GM10266 (cell line): ENCODE results near the gene XIRP2.

Source experiments
- DNase-seq: peaks from one replicate; pipeline ENCODE4 v3.0.0; 2012; ENCODE audit errors: extremely low spot score
- CTCF ChIP-seq: IDR thresholded peaks from 2 replicates; pipeline ENCODE4 v1.5.1; 2012; ENCODE audit warnings: mild to moderate bottlenecking, low read depth; ENCODE audit not compliant: control insufficient read depth, insufficient read depth; ENCODE audit errors: missing control alignments

Gene XIRP2

GRCh38 chr2:166900700-166901099, 12.4 kb downstream of the XIRP2 start:
- DNase-seq = no peak
- no peak for TF ChIP-seq CTCF

GRCh38 chr2:166901336-166901735, 13.1 kb downstream of the XIRP2 start:
- DNase-seq = no peak
- TF ChIP-seq CTCF = no peak

- DNase-seq = no peak
- no peak for TF ChIP-seq CTCF
These were observed 28.7 kb downstream of the XIRP2 start for GRCh38 chr2:166916987-166917386.

GRCh38 chr2:166917415-166917814, 29.1 kb downstream of the XIRP2 start:
- TF ChIP-seq CTCF = no peak
- DNase-seq = no peak

- no peak for TF ChIP-seq CTCF
- no peak for DNase-seq
These were observed 33.1 kb downstream of the XIRP2 start for GRCh38 chr2:166921261-166921896.

GRCh38 chr2:166924967-166925366, 36.7 kb downstream of the XIRP2 start:
- DNase-seq = no peak
- TF ChIP-seq CTCF = no peak

GRCh38 chr2:166926657-166927056, 38.4 kb downstream of the XIRP2 start:
- DNase-seq = no peak
- no peak for TF ChIP-seq CTCF
